Measurements from ENCODE around the gene ENGASE. TPM values are rescaled to one million over a fixed set of nuclear protein-coding genes. Genes with fewer than 3 reads are reported as not detected.

Gene ENGASE
- total RNA-seq, 1 experiment from 2014 or later, result 34.5 TPM

DNA sequence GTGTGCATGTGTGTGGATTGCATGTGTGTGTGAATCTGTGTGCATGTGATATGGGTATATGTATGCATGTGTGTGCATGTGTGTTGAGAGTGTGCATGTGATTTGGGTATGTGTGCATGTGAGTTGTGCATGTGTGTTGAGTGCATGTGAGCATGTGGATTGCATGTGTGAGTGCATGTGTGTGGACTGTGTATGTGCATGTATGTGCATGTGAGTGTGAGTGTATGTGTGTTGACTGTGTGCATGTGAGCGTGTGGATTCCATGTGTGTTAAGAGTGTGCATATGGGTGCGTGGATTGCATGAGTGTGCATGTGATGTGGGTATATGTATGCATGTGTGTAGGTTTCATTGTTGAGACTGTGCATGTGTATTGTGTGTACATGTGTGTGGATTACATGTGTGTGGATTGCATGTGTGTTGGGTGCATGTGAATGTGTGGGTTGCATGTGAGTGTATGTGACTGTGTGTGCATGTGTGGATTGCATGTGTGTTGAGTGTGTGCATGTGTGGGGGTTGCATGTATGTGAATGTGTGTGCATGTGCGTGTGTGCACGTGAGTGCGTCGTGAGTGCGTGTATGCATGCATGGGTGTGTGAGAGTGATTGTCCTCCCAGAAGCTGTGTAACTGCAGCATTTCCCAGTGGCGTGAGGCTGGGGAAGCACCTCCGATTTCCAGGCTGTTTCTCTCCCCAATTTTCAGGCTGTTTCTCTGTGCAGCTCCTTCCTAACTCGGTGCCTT, 31.3 kb upstream of the ENGASE start:
- CTCF ChIA-PET, result interaction anchor here (0.6 to 7.2 kb wide), 7 partner anchors 9 to 350 kb away, joined by 3 to 73 read pairs (median 4); no protein-coding TSS in a partner anchor
- BruUV-seq (replicated peaks), result no TSS peak
- Mint-ChIP-seq H3K9me3 (ENCODE audit: unreplicated experiment) (no peaks in the 10 kb centered on the region), H3K27ac (ENCODE audit: low read depth, unreplicated experiment) (no peak overlapping the region), H3K27me3 (ENCODE audit: insufficient read depth, unreplicated experiment) (peaks cover 26% of the 10 kb centered on the region), H3K36me3 (ENCODE audit: insufficient read depth, unreplicated experiment) (peaks cover 1% of the 10 kb centered on the region), H3K4me1 (ENCODE audit: insufficient read depth, unreplicated experiment) (peaks cover 31% of the 10 kb centered on the region), H3K4me3 (ENCODE audit: unreplicated experiment) (no peak overlapping the region)
- no peak for DNase-seq (ENCODE audit: unreplicated experiment)
- POLR2A ChIA-PET, result interaction anchor here (0.6 to 0.9 kb wide), 2 partner anchors 349 to 663 kb away, joined by 3 read pairs; no protein-coding TSS in a partner anchor
- TF ChIP-seq, protein P1, sequence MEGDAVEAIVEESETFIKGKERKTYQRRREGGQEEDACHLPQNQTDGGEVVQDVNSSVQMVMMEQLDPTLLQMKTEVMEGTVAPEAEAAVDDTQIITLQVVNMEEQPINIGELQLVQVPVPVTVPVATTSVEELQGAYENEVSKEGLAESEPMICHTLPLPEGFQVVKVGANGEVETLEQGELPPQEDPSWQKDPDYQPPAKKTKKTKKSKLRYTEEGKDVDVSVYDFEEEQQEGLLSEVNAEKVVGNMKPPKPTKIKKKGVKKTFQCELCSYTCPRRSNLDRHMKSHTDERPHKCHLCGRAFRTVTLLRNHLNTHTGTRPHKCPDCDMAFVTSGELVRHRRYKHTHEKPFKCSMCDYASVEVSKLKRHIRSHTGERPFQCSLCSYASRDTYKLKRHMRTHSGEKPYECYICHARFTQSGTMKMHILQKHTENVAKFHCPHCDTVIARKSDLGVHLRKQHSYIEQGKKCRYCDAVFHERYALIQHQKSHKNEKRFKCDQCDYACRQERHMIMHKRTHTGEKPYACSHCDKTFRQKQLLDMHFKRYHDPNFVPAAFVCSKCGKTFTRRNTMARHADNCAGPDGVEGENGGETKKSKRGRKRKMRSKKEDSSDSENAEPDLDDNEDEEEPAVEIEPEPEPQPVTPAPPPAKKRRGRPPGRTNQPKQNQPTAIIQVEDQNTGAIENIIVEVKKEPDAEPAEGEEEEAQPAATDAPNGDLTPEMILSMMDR (IDR thresholded peaks at IDR 0.05; ENCODE audit: unreplicated experiment), result no peak
- intact Hi-C loops (cut with micrococcal nuclease), result no loop called here

DNA sequence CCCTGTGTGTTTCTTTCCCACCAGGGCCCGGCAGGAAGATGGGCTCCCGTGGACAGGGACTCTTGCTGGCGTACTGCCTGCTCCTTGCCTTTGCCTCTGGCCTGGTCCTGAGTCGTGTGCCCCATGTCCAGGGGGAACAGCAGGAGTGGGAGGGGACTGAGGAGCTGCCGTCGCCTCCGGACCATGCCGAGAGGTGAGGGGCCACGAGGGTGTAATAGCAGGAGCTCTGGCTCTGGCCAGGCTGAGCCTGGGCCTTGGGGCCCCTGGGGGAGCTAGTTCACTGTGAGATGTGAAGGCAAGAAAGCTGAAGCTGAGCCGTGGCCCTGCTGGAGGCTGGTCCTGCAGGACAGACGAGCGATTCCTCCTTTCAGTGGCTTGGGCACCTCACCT, 30.7 kb upstream of the ENGASE start:
- intact Hi-C loops (cut with micrococcal nuclease), result no loop called here
- no TSS peak for BruUV-seq (replicated peaks)
- Mint-ChIP-seq H3K27me3 (ENCODE audit: insufficient read depth, unreplicated experiment) (peaks cover 26% of the 10 kb centered on the region), H3K36me3 (ENCODE audit: insufficient read depth, unreplicated experiment) (no peaks in the 10 kb centered on the region), H3K9me3 (ENCODE audit: unreplicated experiment) (no peaks in the 10 kb centered on the region), H3K27ac (ENCODE audit: low read depth, unreplicated experiment) (no peak overlapping the region), H3K4me3 (ENCODE audit: unreplicated experiment) (no peak overlapping the region), H3K4me1 (ENCODE audit: insufficient read depth, unreplicated experiment) (peaks cover 28% of the 10 kb centered on the region)
- ChIA-PET POLR2A (interaction anchor here (0.6 to 0.9 kb wide), 2 partner anchors 348 to 663 kb away, joined by 3 read pairs; no protein-coding TSS in a partner anchor), CTCF (interaction anchor here (0.6 to 7.2 kb wide), 8 partner anchors 9 to 349 kb away, joined by 3 to 73 read pairs (median 4); no protein-coding TSS in a partner anchor)
- DNase-seq (ENCODE audit: unreplicated experiment), result no peak
- TF ChIP-seq, protein P1 (IDR thresholded peaks at IDR 0.05; ENCODE audit: unreplicated experiment), result no peak

DNA sequence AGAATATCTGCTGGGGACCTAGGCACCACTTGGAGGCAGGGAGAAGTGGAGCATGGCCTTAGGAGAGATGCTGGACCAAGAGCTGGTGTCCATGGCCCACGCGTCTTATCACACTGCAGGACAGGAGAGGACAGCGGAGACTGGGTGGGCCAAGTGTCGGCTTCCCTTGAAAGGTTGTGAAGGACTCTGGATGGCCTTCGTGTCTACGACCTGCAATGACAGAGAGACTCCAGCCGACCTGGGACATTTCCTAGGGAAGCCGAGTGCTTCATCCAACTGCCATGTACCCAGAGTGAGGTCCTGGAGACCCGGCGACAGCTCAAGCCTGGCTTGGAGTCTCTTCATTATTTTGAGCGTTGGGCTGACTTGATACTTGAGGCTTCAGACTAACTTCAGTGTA, 30.2 kb upstream of the ENGASE start:
- BruUV-seq (replicated peaks), result no TSS peak

More for the DNA sequence above, 30.2 kb upstream of the ENGASE start:
- Mint-ChIP-seq H3K27ac (ENCODE audit: low read depth, unreplicated experiment) (no peak overlapping the region), H3K9me3 (ENCODE audit: unreplicated experiment) (no peaks in the 10 kb centered on the region), H3K4me1 (ENCODE audit: insufficient read depth, unreplicated experiment) (peaks cover 28% of the 10 kb centered on the region), H3K4me3 (ENCODE audit: unreplicated experiment) (no peak overlapping the region), H3K27me3 (ENCODE audit: insufficient read depth, unreplicated experiment) (peaks cover 26% of the 10 kb centered on the region), H3K36me3 (ENCODE audit: insufficient read depth, unreplicated experiment) (no peaks in the 10 kb centered on the region)
- TF ChIP-seq, protein P1 (IDR thresholded peaks at IDR 0.05; ENCODE audit: unreplicated experiment), result no peak
- POLR2A ChIA-PET, result interaction anchor here (0.9 kb wide), 1 partner anchor 348 kb away, joined by 3 read pairs; no protein-coding TSS in a partner anchor
- no peak for DNase-seq (ENCODE audit: unreplicated experiment)
- intact Hi-C loops (cut with micrococcal nuclease), result no loop called here
- CTCF ChIA-PET, result interaction anchor here (0.5 to 7.2 kb wide), 17 partner anchors 10 to 695 kb away, joined by 3 to 73 read pairs (median 6); partner anchors contain the start of gene ENGASE

All from MCF 10A (cell line).